ENCODE results near the gene YTHDF1. TPM values are rescaled to one million over a fixed set of nuclear protein-coding genes. Genes with fewer than 3 reads are reported as not detected.

Gene YTHDF1
- total RNA-seq, 2 donors from 2014 or later: 21.8 to 31.8 TPM

DNA sequence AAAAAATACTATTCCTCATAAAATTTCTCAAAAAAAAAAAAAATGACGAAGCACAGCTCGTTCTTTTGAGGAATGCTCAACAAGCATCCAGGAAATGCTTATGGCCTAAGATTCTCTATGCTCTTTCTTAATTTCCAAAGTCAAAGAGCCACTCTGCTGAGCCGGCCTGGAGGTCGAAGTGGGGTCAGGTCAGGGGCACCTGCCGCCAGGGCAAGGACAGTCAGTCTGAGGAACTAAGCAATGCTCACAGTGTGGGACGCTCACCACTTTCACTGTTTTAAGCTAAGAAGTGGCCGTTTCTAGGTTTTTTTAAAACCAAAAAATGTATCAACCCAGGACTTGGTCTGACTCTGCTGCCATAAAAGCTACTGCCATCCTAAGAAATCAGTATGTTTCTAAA, 17.3 kb downstream of the YTHDF1 start:
- ATAC-seq (ENCODE audit: insufficient number of reproducible peaks, low FRiP score, low read depth) (no peak), DNase-seq (ENCODE audit: low spot score) (no peak)
- no peaks in the 10 kb centered on the region for H3K27me3 ChIP-seq (replicated peaks; ENCODE audit: insufficient read depth)
- TF ChIP-seq, protein P1, sequence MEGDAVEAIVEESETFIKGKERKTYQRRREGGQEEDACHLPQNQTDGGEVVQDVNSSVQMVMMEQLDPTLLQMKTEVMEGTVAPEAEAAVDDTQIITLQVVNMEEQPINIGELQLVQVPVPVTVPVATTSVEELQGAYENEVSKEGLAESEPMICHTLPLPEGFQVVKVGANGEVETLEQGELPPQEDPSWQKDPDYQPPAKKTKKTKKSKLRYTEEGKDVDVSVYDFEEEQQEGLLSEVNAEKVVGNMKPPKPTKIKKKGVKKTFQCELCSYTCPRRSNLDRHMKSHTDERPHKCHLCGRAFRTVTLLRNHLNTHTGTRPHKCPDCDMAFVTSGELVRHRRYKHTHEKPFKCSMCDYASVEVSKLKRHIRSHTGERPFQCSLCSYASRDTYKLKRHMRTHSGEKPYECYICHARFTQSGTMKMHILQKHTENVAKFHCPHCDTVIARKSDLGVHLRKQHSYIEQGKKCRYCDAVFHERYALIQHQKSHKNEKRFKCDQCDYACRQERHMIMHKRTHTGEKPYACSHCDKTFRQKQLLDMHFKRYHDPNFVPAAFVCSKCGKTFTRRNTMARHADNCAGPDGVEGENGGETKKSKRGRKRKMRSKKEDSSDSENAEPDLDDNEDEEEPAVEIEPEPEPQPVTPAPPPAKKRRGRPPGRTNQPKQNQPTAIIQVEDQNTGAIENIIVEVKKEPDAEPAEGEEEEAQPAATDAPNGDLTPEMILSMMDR (IDR thresholded peaks at IDR 0.05): no peak
- H3K9me3 ChIP-seq: no peaks in the 10 kb centered on the region
- peaks cover 0 to 12% of the 10 kb centered on the region in 2 donors for H3K4me1 ChIP-seq (ENCODE audit: control insufficient read depth in 1 of 2, low read depth in 2 of 2)
- H3K36me3 ChIP-seq: peaks cover 35% of the 10 kb centered on the region
- H3K4me3 ChIP-seq: no peak overlapping the region
- no peak overlapping the region for H3K27ac ChIP-seq

DNA sequence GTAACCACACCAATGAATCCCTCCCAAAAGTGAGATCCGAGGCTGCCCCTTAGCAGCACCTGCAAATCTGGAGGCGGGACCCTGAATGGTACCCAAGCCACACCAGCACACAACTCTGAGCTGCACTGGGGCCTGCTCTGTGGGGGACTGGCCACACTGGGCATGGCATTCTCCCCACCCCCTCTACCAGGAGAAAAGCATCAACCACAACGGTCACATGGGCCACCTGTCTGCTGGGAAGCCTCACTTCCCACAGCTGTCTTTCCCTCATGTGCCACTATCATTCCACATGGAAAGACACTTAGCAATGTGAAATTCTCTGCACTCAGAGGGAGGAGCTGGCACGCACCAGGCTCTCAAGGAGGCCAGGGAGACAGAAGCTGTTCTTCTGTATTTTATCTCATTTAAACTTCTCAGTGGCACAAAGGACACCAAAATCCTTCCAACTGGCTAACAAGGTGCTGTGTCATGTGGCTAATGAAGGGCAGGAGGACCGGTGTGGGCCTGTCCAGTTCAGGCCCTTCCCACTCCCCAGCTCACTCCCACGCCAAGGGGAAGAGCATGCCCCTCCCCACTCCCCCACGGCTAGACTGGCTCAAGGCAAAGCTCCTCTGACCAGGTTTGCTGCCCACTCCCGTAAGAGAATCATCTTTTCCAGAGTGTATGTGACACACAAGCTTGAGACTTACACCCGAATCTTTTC, 19.0 kb downstream of the YTHDF1 start:
- no peak overlapping the region for H3K27ac ChIP-seq
- no peaks in the 10 kb centered on the region for H3K9me3 ChIP-seq
- H3K36me3 ChIP-seq: peaks cover 18% of the 10 kb centered on the region
- H3K4me1 ChIP-seq (ENCODE audit: control insufficient read depth in 1 of 2, low read depth in 2 of 2): peaks cover 0 to 12% of the 10 kb centered on the region in 2 donors
- DNase-seq (ENCODE audit: low spot score) (no peak), ATAC-seq (ENCODE audit: insufficient number of reproducible peaks, low FRiP score, low read depth) (no peak)
- TF ChIP-seq, protein P1 (IDR thresholded peaks at IDR 0.05): no peak
- no peak overlapping the region for H3K4me3 ChIP-seq
- H3K27me3 ChIP-seq (replicated peaks; ENCODE audit: insufficient read depth): no peaks in the 10 kb centered on the region

DNA sequence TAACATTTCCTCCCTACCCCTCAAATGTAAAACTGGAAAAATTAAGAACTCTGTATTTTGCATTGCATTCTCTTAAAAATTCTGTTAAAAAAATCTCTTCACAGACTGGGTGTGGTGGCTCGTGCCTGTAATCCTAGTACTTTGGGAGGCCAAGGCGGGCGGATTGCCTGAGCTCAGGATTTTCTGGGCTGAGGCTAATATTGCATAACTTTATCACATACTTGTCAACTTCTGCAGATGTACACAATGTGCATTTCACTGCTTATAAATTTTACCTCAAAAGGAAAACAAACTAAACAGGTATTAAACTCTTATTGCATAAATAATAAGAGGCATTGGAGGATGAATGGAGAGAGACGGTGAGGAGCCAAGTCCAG, 21.1 kb downstream of the YTHDF1 start:
- H3K9me3 ChIP-seq: no peaks in the 10 kb centered on the region
- peaks cover 0 to 12% of the 10 kb centered on the region in 2 donors for H3K4me1 ChIP-seq (ENCODE audit: control insufficient read depth in 1 of 2, low read depth in 2 of 2)
- no peaks in the 10 kb centered on the region for H3K27me3 ChIP-seq (replicated peaks; ENCODE audit: insufficient read depth)
- DNase-seq (ENCODE audit: low spot score) (no peak), ATAC-seq (ENCODE audit: insufficient number of reproducible peaks, low FRiP score, low read depth) (no peak)
- peaks cover 11% of the 10 kb centered on the region for H3K36me3 ChIP-seq
- TF ChIP-seq, protein P1 (IDR thresholded peaks at IDR 0.05): no peak
- no peak overlapping the region for H3K4me3 ChIP-seq
- H3K27ac ChIP-seq: no peak overlapping the region

GRCh38 chr20:63194007-63194796, 21.7 kb downstream of the YTHDF1 start:
- Histone ChIP-seq H3K36me3 (peaks cover 11% of the 10 kb centered on the region), H3K9me3 (no peaks in the 10 kb centered on the region), H3K27me3 (replicated peaks; ENCODE audit: insufficient read depth) (no peaks in the 10 kb centered on the region), H3K27ac (no peak overlapping the region), H3K4me3 (no peak overlapping the region), H3K4me1 (ENCODE audit: control insufficient read depth in 1 of 2, low read depth in 2 of 2) (peaks cover 0 to 12% of the 10 kb centered on the region in 2 donors)
- TF ChIP-seq, protein P1 (IDR thresholded peaks at IDR 0.05): no peak
- DNase-seq (ENCODE audit: low spot score) (no peak), ATAC-seq (ENCODE audit: insufficient number of reproducible peaks, low FRiP score, low read depth) (no peak)

- no peak overlapping the region for H3K27ac ChIP-seq
- H3K36me3 ChIP-seq: peaks cover 11% of the 10 kb centered on the region
- no peaks in the 10 kb centered on the region for H3K27me3 ChIP-seq (replicated peaks; ENCODE audit: insufficient read depth)
- DNase-seq (ENCODE audit: low spot score): no peak
- ATAC-seq (ENCODE audit: insufficient number of reproducible peaks, low FRiP score, low read depth): no peak
- H3K4me3 ChIP-seq: no peak overlapping the region
- no peaks in the 10 kb centered on the region for H3K4me1 ChIP-seq (ENCODE audit: control insufficient read depth in 1 of 2, low read depth in 2 of 2)
- TF ChIP-seq, protein P1 (IDR thresholded peaks at IDR 0.05): no peak
- H3K9me3 ChIP-seq: no peaks in the 10 kb centered on the region
Observed at GRCh38 chr20:63192721-63193120, 23.2 kb downstream of the YTHDF1 start.

Data from thoracic aorta (tissue), 2 donors.